ENCODE results near the gene OPA1. TPM values are rescaled to one million over a fixed set of nuclear protein-coding genes. Genes with fewer than 3 reads are reported as not detected.

OPA1 gene
- total RNA-seq, 1 donor from 2014 or later: 38.5 TPM

GRCh38 chr3:193548406-193548805 is 44.6 kb upstream of the OPA1 start:
- DNase-seq (ENCODE audit: extremely low spot score in 2 of 2): no peak
- H3K4me3 ChIP-seq: no peak overlapping the region
- no peaks in the 10 kb centered on the region for H3K9me3 ChIP-seq
- no peaks in the 10 kb centered on the region for H3K4me1 ChIP-seq
- intact Hi-C loops (cut with DNase I): no loop called here
- no peak overlapping the region for H3K27ac ChIP-seq
- TF ChIP-seq POLR2AphosphoS5 (IDR thresholded peaks at IDR 0.05; ENCODE audit: insufficient read depth in 1 of 2, low read depth in 1 of 2): no peak
- no peak for TF ChIP-seq POLR2A (IDR thresholded peaks at IDR 0.05)
- TF ChIP-seq CTCF (IDR thresholded peaks at IDR 0.05): no peak
- no peaks in the 10 kb centered on the region for H3K27me3 ChIP-seq
- no peaks in the 10 kb centered on the region for H3K36me3 ChIP-seq

- no peaks in the 10 kb centered on the region for H3K9me3 ChIP-seq
- H3K27me3 ChIP-seq: no peaks in the 10 kb centered on the region
- no peak for TF ChIP-seq POLR2A (IDR thresholded peaks at IDR 0.05)
- TF ChIP-seq CTCF (IDR thresholded peaks at IDR 0.05): no peak
- no peak for TF ChIP-seq POLR2AphosphoS5 (IDR thresholded peaks at IDR 0.05; ENCODE audit: insufficient read depth in 1 of 2, low read depth in 1 of 2)
- no peak overlapping the region for H3K27ac ChIP-seq
- no peaks in the 10 kb centered on the region for H3K4me1 ChIP-seq
- intact Hi-C loops (cut with DNase I): no loop called here
- H3K36me3 ChIP-seq: no peaks in the 10 kb centered on the region
- H3K4me3 ChIP-seq: no peak overlapping the region
- DNase-seq (ENCODE audit: extremely low spot score in 2 of 2): no peak
These were observed 40.1 kb upstream of the OPA1 start for GRCh38 chr3:193552923-193553322.

GRCh38 chr3:193553586-193553985 is 39.4 kb upstream of the OPA1 start:
- H3K9me3 ChIP-seq: no peaks in the 10 kb centered on the region
- TF ChIP-seq POLR2AphosphoS5 (IDR thresholded peaks at IDR 0.05; ENCODE audit: insufficient read depth in 1 of 2, low read depth in 1 of 2) (no peak), CTCF (IDR thresholded peaks at IDR 0.05) (no peak), POLR2A (IDR thresholded peaks at IDR 0.05) (no peak)
- intact Hi-C loops (cut with DNase I): no loop called here
- no peaks in the 10 kb centered on the region for H3K36me3 ChIP-seq
- no peak overlapping the region for H3K27ac ChIP-seq
- no peak for DNase-seq (ENCODE audit: extremely low spot score in 2 of 2)
- H3K4me1 ChIP-seq: no peaks in the 10 kb centered on the region
- no peaks in the 10 kb centered on the region for H3K27me3 ChIP-seq
- no peak overlapping the region for H3K4me3 ChIP-seq

- no peak within 1 kb of the TSS for H3K27ac ChIP-seq
- H3K36me3 ChIP-seq: no peaks in the 10 kb centered on the region
- intact Hi-C loops (cut with DNase I): no loop called here
- DNase-seq (ENCODE audit: extremely low spot score in 2 of 2): no peak
- H3K4me1 ChIP-seq: no peaks in the 10 kb centered on the region
- no peaks in the 10 kb centered on the region for H3K27me3 ChIP-seq
- TF ChIP-seq POLR2A (IDR thresholded peaks at IDR 0.05) (no peak), CTCF (IDR thresholded peaks at IDR 0.05) (no peak), POLR2AphosphoS5 (IDR thresholded peaks at IDR 0.05; ENCODE audit: insufficient read depth in 1 of 2, low read depth in 1 of 2) (no peak)
- no peaks in the 10 kb centered on the region for H3K9me3 ChIP-seq
- H3K4me3 ChIP-seq: peak within 1 kb of the TSS in 1 of 2 donors; percentile 6
These were observed 38.2 kb upstream of the OPA1 start, which contains the start of gene ATP13A4 for GRCh38 chr3:193554811-193555210. TSS of gene ATP13A4 (minus strand) at chr3:193554895. CDS start at chr3:193554799, 96 bp downstream.

DNA sequence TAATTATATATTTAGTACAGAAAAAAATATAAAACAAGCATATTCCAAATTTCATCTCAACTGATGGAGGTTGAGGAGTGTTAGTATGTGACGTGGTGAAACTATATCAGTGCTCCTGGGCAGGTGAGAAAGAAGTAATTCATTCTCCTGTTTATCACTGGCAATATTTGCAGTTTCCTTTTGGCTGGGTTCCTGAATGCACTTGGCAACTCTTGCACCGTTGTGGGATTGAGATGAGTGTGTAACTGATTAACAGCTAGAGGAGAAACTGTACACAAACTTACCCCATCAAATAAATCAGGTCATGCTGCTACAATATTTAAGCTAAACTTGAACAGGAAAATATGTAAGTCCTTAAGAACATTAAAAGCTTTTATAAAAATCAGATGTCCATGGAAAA is 36.2 kb upstream of the OPA1 start:
- H3K4me3 ChIP-seq: no peak overlapping the region
- intact Hi-C loops (cut with DNase I): no loop called here

More for the DNA sequence above, 36.2 kb upstream of the OPA1 start:
- Histone ChIP-seq H3K36me3 (no peaks in the 10 kb centered on the region), H3K4me1 (no peaks in the 10 kb centered on the region), H3K9me3 (no peaks in the 10 kb centered on the region), H3K27me3 (no peaks in the 10 kb centered on the region), H3K27ac (no peak overlapping the region)
- TF ChIP-seq CTCF (IDR thresholded peaks at IDR 0.05): no peak
- TF ChIP-seq POLR2A (IDR thresholded peaks at IDR 0.05): no peak
- TF ChIP-seq POLR2AphosphoS5 (IDR thresholded peaks at IDR 0.05; ENCODE audit: insufficient read depth in 1 of 2, low read depth in 1 of 2): no peak
- no peak for DNase-seq (ENCODE audit: extremely low spot score in 2 of 2)
